Femur (tissue), 1 donor: Measurements from ENCODE around the gene RNF187.

Experiments used
- DNase-seq: peaks from one replicate; pipeline ENCODE4 v3.0.0-alpha.2; 2017

Gene RNF187

DNA sequence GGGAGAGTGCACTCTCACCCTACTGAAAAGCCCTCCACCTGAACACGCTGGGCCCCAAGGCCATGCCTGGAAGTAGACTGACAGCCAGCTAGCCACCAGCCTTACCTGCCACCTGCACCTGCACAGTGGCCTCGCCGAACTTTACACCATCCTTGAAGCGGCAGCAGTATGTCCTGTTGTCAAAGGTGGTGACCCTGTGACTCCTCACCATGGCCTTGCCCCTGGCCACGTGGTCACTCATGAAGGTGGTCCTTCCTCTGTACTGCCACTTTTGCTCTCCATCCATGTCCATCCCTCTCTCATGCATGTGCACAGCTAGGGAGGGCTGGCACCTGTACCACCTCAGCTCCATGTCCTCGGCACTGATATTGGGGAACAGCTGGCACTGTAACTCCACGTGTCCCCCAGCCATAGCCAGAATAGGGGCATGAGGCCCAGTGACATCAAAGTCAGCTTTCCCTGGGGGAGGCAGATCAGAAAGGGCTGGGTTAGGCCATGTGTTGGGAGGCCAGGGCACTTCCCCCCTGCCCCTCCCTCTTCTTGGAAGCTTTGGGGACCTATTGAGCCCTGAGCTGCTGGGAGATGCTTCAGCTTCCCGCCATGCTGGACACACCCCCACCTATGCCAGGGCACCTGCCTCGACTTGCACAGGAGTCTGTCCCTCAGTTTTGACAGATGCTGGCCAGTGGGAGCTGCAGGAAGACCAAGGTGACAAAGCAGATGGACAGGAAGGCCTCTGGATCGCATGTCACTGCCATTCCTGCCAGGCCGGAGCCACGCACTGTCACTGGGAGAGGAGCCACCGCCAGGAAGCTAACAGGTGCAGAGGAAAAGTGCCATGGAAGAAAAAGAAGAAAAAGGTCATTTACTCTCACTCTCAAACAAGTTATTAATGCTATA lies 24.6 kb downstream of the RNF187 start:
- DNase-seq, result no peak

DNA sequence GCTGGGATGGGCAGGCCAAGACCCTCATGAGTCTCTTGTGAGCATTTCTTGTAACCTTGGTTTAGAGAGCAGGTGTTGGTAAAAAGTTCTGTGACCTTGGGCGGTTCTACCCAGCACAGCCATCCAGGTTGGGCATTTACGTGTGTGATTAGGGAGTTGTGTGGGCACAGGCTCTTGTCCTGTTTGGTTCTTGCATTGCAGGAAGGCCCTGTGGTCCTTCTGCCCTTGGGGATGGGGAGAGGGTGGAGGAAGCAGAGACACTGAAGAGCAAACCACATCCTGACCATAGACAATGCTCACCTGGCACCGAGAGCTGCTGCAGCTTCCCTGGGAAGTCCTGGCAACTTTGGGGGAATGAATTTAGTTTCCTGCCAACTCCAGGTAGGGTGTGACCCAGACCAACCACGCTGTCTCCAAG lies 25.6 kb downstream of the RNF187 start:
- DNase-seq, result no peak

DNA sequence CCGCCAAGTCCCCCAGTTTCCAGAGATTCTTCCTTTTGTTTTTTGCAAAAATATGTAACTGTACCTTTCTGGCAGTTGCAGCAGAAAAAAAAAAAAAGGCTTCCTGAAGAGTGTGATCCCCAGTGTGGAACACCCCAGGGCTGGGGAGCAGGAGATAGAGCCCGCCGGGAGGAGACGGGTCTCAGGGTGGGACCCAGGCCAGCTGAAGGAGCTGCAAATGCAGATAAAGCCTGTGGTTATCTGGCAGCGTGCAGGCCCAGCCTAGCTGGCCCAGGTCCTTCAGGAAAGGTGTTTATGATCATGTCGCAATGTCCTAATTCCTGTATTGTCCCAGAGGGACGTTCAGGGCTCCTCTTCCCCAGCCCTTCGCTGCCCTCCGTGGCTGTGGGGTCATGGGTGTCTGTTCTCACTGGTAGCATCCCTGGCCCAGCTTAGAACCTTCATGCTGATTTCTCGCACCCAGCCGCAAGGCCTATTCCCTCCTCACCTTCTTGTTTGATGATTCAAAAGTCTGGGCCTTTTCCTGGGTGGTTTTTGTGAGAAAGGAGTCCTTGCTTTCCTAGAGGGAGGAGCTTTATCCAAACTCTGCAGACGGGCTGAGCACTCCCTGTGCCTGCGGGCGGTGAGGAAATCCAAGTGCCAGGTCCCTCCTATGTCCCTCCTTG lies 26.2 kb downstream of the RNF187 start:
- DNase-seq, result peak; percentile 33

DNA sequence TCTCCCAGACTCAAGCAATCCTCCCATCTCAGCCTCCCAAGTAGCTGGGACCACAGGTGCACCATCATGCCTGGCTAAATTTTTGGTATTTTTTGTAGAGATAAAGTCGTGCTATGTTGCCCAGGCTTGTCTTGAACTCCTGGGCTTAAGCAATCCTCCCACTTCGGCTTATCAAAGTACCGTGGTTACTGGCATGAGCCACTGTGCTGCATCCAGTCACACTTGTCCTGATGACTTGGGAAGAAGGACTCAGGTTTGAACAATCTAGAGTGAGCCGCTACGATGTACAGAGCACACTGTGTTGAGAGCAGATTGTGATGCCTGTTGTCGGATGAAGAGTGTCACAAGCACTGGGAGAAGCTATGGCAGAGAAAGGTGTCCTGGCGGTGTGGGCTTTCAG lies 27.2 kb downstream of the RNF187 start:
- no peak for DNase-seq

DNA sequence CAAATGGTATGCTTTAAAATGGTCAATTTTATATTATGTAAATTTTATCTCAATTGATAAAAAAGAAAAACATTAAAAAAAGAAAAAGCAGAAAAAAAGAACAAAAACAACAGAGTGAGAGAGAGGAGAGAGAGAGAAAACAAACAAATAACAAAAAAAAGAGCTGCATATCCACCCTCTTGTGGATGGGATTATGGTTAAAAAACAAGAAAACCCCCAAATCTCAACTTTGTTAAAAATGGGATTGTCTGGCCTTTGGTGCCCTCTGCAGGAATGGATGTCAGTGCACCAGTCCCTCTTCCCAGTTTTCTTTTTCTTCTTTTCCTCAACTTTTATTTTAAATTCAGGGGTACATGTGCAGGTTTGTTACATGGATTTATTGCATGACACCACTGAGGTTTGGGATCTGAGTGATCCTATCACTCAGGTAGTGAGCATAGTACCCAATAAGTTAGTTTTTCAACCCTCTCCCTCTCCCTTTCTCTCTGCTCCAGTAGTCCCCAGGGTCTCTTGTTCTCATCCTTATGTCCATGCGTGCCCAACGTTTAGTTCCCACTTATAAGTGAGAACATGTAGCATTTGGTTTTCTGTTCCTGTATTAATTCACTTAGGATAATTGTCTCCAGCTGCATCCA lies 28.1 kb downstream of the RNF187 start:
- peak; percentile 35 for DNase-seq

DNA sequence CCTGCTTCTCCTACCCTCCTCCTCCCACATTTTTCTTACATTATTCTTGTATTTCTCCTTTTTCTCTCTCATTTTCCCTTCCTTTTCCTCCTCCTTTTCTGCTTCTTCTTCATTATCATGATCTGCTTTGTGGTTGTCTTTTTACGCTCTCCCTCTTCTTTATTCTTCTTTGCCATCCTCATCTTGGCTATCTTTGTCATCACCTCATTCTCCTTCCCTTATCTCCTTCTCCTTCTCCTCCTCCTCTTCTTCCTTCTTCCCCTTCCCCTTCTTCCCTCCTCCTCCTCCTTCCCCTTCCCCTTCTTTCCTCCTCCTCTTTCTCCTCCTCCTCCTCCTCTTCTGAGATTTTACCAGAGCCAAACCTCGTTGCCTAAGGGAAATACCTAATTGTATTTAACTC lies 30.5 kb downstream of the RNF187 start:
- no peak for DNase-seq

DNA sequence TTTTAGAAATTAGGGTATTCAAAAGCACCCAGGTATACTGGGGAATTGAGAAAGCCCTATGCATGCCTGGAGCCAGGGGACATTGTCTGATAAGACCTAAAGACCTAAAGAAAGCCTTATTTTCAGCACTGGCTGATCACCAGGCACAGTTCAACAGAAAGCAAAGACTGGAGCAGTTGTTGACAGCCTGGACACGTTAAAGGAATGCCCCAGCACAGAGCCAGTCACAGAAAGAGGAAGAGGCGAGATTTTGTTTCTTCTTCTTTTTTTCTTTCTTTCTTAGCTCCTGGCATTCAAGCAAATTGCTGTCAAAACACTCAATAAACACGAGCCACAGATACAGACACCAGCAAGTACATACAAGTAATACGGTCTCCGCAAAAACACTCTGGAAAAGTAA lies 40.4 kb downstream of the RNF187 start:
- no peak for DNase-seq

DNA sequence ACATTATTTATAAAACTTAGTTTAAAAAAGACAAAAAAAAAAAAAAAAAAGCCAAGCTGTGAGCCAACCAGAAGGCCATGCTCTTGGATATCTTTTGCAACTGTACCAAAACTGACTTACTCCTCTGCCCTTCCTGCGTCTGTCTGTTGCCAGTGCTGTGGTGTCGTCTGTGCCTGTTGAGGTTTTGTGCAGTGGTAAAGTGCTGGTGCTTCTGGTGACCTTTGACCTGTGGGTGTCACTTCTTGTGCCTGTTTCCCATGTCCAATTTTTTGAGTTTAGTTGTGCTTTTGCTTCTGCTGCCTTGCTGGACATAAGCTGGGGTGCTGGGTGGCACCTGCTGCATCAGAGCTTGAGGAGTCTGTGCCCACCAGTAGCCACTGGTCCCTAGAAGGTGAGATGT lies 41.4 kb downstream of the RNF187 start:
- DNase-seq, result no peak

DNA sequence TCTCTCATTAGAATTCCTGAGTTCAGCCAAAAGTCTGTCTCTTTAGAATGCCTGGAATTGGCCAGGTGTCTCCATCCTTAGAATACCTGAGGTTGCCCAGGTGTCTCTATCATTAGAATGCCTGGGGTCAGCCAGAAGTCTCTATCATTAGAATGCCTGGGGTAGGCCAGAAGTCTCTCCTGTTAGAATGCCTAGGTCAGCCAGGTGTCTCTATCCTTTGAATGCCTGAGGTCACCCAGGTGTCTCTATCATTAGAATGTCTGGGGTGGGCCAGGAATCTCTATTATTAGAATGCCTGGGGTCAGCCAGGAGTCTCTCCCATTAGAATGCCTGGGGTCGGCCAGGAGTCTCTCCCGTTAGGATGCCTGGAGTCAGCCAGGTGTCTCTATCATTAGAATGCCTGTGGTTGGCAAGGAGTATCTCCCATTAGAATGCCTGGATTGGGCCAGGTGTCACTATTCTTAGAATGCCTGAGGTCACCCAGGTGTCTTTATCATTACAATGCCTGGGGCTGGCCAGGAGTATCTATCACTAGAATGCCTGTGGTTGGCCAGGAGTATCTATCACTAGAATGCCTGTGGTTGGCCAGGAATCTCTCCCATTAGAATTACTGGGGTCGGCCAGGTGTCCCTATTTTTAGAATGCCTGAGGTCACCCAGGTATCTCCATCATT lies 43.0 kb downstream of the RNF187 start:
- DNase-seq, result no peak

DNA sequence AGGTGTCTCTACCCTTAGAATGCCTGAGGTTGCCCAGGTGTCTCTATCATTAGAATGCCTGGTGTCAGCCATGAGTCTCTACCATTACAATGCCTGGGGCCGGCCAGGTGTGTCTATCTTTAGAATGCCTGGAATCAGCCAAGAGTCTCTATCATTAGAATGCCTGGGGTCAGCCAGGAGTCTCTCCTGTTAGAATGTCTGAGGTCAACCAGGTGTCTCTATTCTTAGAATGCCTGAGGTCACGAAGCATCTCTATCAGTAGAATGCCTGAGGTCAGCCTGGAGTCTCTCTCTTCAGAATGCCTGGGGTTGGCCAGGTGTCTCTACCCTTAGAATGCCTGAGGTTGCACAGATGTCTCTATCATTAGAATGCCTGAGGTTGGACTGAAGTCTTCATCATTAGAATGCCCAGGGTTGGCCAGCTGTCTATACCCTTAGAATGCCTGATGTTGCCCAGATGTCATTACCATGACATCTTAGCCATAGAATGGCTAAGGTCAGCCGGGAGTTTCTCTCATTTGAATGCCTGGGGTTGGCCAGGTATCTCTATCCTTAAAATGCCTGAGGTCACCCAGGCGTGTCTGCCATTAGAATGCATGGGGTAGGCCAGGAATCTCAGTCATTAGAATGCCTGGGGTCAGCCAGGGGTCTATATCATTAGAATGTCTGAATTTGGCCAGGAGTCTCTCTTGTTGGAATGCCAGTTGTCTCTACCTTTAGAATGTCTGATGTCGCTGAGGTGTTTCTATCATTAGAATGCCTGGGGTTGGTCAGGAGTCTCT lies 44.0 kb downstream of the RNF187 start:
- no peak for DNase-seq

DNA sequence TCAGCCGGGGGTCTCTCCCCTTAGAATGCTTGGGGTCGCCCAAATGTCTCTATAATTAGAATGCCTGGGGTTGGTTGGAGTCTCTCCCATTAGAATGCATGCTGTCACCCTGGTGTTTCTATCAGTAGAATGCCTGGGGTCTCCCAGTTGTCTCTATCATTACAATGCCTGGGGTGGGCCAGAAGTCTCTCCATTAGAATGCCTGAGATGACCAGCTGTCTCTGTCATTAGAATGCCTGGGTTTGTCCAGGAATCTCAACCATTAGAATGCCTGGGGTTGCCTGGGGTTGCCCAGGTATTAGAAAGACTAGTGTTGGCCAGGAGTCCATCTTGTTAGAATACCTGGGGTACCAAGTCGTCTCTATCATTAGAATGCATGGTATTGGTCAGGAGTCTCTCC lies 51.6 kb downstream of the RNF187 start:
- no peak for DNase-seq

DNA sequence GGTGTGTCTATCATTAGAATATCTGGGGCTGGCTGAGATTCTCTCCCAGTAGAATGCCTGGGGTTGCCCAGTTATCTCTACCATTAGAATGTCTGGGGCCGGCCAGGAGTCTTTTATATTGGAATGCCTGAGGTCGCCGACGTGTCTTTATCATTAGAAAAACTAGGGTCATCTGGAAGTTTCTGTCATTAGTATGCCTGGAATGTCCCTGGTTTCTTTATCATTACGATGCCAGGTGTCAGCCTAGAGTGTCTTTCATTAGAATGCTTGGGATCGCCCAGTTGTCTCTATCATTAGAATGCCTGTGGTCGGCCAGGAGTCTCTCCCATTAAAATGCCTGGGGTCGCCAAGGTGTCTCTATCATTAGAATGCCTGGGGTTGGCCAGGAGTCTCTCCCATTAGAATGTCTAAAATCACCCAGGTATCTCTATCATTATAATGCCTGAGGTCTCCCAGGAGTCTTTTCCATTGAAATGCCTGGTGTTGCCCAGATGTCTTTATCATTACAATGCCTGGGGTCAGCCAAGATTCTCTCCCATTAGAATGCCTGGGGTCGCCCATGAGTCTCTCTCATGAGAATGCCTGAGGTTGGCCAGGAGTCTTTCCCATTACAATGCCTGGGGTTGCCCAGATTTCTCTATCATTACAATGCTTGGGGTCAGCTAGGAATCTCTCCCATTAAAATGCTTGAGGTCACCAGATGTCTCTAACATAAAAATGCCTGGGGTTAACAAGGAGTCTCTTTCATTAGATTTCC lies 53.2 kb downstream of the RNF187 start:
- no peak for DNase-seq

DNA sequence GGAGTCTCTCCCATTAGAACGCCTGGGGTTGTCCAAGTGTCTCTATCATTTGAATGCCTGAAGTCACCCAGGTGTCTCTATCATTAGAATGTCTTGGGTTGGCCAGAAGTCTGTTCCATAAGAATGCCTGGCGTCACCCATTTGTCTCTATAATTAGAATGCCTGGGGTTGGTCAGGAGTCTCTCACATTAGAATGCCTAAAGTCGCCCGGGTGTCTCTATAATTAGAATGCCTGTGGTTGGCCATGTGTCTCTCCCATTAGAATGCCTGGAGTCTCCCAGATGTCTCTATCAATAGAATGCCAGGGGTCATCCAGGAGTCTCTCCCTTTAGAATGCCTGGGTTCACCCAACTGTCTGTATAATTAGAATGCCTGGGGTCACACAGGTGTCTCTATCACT lies 54.5 kb downstream of the RNF187 start:
- no peak for DNase-seq

DNA sequence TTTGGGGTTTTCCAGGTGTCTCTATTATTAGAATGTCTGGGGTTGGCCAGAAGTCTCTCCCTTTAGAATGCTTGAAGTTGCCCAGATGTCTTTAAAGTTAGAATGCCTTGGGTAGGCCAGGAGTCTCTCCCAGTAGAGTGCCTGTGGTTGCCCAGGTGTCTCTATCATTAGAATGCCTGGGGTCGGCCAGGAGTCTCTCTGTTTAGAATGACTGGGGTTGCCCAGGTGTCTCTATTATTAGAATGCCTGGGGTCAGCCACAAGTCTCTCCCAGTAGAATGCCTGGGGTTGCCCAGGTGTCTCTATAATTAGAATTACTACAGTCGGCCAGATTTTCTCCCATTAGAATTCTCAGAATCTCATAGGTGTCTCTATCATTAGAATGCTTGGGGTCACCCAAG lies 55.2 kb downstream of the RNF187 start:
- no peak for DNase-seq

DNA sequence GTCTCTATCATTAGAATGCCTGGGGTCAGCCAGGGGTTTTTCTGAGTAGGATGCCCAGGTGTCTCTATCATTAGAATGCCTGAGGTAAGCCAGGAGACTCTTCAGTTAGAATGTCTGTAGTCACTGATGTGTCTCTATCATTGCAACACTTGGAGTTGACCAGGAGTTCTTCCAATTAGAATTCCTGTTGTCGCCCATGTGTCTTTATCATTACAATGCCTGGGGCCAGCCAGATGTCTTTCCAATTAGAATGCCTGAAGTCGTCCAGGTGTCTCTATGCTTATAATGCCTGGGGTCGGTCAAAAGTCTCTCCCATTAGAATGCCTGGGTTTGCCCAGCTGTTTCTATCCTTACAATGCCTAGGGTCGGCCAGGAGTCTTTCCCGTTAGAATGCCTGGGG lies 55.8 kb downstream of the RNF187 start:
- DNase-seq, result no peak

DNA sequence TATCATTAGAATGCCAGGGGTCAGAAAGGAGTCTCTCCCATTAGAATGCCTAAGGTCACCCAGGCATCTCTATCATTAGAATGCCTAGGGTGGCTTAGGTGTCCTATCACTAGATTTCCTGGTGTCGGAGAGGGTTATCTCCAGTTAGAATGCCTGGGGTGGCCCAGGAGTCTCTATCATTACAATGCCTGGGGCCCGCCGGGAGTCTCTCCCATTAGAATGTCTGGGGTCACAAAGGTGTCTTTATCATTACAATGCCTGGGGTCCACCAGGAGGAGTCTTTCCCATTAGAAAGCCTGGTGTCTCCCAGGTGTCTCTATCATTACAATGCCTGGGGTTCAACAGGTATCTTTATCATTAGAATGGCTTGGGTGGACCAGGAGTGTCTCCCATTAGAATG lies 56.2 kb downstream of the RNF187 start:
- DNase-seq, result no peak

DNA sequence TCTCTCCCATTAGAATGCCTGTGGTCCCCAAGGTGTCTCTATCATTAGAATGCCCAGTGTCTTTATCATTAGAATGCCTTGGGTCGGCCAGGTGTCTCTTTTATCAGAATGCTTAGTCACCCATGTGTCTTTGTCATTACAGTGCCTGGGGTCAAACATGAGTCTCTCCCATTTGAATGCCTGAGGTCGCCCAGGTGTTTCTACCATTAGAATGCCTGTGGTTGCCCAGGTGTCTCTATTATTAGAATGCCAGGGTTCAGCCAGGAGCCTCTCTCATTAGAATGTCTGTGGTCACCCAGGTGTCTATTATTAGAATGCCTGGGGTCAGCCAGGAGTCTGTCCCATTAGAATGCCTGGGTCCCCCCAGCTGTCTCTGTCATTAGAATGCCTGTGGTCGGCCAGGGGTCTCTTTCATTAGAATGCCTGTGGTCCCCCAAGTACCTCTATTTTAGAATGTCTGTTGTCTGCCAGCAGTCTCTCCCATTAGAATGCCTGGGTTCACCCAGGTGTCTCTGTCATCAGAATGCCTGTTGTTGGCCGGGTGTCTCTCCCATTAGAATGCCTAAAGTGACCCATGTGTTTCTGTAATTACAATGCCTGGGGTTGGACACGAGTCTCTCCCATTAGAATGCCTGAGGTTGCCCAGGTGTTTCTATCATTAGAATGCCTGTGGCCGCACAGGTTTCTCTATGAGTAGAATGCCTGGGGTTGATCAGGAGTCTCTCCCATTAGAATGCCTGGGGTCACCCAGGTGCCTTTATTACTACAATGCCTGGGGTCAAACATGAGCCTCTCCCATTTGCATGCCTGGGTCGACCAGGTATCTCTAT lies 57.1 kb downstream of the RNF187 start:
- DNase-seq, result no peak

DNA sequence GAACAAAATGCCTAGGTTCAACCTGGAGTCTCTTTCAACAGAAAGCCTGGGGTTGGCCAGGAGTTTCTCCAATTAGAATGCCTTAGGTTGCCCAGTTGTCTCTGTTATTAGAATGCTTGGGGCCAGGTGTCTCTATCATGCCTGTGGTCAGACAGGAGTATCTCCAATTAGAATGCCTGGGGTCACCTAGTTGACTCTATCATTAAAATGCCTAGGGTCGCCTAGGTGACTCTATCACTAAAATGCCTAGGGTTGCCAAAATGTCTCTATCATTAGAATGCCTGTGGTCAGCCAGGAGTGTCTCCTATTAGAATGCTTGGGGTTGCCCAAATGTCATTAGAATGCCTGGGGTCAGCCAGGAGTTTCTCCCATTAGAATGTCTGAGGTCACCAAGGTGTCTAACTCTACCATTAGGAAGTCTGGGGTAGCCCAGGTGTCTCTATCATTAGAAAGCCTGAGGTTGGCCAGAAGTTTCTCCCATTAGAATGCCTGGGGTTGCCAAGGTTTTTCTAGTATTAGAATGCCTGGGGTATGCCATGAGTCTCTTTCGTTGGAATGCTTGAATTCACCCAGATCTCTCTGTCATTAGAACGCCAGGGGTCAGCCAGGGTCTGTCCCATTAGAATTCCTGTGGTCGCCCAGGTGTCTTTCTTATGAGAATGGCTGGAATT lies 57.9 kb downstream of the RNF187 start:
- DNase-seq, result no peak
